GM18498 (cell line): ENCODE data around the gene STXBP6.

Source experiments
- ATAC-seq: cut with Tn5 transposase; IDR thresholded peaks from one replicate; pipeline ENCODE4 v1.9.1; 2021; ENCODE audit warnings: mild to moderate bottlenecking, moderate library complexity; ENCODE audit not compliant: unreplicated experiment

STXBP6 gene

DNA sequence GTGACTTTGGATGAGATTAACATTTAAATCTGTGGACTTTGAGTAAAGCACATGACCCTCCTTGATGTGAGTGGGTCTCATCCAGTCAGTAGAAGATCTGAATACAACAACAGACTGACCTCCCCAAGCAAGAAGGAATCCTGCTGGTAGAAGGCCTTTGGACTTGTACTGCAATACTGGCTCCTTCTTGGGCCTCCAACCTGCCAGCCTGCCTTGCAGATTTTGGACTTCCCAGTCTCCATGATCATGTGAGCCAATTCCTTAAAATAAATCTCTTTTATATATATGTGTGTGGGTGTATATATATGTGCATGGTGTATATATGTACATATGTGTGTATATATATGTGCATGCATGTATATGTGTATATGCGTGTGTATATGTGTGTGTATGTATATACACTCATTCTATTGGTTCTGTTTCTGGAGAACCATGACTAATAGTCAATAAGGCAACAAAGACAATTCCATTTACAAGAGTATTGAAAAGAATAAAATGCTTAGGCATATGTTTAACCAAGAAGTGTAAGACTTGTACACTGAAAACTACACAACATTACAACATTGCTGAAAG, 183.8 kb downstream of the STXBP6 start:
- no peak for ATAC-seq

DNA sequence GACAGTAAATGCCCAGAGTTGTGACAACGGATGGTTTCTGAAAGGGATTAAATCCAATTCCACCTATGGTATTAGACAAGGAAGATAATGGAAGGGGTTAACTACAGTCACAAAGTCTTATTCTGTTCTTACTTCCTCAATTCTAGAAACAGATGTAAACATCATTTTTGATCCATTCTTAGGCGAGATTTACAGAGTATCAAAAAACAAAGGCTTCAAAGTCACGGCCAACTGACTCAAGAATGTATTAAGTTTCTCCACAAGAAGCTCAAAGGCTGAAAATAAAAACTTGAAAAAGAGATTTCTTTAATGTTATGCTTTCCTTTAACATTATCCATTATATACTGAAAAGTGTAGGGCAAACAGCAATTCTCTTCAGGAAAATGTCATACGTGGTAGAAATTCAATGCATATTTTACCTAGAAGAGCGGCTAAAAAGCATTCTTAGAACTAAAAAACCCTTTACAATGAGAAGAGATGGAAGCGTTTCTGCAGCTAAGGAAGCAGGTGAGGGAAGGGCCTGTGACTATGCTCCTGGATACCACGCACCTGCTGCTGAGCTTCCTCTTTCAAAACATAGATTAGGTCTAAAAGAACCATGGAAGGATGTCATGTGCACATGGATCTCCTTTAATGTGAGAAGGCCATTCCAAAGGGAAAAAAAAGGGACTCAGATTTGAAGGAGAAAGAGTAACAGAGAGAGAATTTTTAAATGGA, 185.8 kb downstream of the STXBP6 start:
- ATAC-seq, result no peak

DNA sequence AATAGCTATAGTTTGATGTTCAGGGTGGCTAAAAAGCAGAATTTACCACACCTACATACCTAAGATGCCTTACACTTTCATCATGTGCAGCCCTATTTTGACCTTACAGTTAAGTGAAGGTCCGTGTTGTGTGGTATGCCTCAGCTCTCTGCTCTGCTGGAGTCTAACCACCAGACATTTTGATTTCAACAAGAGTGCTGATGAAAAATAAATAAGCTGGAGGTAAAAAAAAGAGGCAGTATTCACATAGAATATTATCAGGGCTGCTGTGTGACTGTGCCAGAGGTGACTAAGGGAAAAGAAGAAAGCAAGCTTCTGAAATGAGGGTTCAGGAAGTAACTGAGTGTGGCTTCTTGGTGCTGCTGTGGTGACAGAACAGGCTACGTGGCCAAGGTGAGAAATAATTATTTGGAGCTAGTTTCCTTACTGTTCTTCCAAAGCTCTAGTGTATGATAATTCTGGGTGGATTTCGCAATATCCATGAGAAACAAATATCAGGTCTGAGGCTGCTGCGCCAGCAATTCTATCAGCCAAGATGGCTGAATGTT, 188.8 kb downstream of the STXBP6 start:
- ATAC-seq, result no peak

DNA sequence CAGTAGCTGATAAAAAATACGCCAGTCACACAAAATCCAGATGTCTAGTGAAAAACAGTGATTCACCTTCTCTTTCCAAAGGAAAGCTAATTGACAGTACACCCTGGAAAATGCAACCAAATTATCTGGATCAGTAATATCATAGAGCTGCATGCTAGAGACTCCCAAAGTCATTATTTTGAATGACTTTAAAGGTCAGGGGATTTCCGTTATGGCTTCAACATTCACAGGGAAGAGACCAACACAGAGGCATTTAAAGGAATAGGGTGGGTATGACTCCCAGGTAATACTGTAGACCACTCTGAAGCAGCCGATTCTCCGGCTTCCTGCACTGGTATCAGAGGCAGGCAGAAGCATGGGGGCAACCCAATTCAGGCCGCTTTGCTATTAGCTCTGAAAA, 190.4 kb downstream of the STXBP6 start:
- no peak for ATAC-seq

DNA sequence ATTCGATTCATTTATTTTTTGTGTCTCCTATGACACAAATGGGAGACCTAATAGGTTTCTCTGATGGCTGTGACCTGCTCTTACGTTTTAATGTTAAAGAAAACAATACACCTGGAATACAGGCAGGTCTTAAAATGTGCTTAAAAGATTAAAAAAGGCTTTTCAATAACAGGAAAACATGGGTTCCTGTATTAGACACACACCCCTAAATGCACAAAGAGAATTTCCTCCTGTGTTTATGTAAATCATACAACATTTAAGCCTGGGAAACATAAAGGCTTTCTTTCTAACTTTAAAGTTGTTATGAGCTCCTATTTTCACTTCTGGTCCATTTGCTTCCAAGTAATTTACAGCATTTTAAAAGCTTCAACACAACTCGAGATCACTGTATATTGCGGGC, 191.3 kb downstream of the STXBP6 start:
- no peak for ATAC-seq

DNA sequence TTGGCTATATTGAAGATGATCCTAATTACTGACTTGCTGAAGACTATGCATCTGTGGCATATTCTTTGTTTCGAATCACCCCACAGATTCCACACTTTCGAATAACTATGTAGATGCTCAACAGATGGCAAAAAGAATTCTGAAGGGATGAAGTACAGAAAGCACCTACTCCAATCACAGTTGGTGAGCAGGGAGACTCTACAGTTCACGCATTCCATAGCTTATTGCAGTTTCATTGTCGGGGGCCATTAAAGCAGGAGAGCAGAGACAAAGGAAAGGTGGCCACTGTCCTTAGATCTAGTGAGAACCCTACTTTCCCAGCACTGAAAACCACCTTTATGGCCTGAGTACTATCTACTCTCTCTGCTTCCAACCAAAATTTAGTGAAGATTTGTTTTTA, 191.9 kb downstream of the STXBP6 start:
- ATAC-seq, result no peak

DNA sequence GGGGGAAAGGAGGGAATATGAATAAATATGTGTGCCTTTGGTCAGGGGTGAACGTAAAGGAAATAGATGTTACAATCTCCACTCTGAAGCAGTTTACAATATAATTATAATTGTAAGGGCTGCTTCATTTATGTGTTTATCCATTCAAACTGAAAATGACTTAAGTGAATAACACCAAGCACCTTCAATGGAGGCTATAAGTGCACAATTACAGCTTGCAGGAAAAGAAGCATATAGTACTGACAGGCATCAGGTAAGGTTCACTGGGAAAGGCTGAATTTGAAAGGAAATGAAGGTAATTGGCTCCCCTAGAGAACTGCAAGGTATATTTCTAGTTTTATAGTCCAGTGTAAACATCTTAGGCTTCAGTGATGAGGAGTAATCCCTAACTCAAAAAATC, 192.7 kb downstream of the STXBP6 start:
- no peak for ATAC-seq

DNA sequence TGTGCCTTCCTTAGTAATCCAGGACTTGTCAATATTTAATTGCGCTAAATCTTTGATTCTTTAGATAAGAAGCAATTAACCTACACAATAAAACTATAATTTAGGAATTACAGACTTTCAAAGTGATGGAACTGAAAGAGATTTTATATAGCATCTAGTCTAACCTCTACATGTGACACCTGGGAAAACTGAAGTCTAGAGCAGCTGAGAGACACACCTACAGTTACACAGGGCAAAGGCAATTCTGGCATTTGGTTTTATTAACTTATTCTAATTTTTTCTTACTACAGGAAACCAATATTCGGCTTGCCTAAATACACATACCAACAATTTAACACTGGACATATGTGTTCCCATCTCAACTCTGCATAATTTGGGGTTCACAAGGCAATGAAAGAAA, 196.5 kb downstream of the STXBP6 start:
- ATAC-seq, result no peak

DNA sequence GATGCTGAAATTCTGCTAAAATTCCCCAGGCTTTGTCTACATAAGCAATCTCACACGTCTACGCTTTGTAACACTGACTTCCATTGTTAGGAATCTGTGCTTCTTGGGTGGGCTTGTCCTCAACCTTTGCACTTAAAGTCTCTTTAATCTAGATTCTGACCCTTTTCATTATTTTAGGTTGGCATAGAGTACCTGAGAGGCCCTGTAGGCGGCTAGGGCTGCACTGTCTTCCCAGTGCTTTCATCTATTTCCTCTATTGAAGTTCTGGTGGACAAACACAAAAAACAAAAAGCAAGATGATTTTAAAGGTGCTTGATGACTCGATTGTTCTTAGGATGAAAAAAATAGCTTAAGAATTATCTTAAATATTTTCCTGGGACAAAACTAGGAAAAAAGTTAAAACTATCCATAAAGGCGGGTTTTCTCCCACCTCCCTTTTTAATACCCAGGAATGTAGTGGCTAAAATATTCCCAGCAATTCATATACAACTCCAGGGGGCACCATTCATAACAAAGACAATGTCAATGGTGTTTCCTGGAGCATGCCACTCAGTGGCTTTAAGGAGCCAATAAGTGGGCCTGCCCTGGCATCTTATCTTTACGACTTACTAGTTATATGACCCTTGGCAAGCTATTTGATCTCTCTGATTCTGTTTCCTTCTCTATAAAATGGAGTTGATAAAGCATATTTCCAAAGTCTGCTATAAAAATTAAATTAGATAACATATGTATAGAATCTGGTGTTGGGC, 197.5 kb downstream of the STXBP6 start:
- no peak for ATAC-seq

DNA sequence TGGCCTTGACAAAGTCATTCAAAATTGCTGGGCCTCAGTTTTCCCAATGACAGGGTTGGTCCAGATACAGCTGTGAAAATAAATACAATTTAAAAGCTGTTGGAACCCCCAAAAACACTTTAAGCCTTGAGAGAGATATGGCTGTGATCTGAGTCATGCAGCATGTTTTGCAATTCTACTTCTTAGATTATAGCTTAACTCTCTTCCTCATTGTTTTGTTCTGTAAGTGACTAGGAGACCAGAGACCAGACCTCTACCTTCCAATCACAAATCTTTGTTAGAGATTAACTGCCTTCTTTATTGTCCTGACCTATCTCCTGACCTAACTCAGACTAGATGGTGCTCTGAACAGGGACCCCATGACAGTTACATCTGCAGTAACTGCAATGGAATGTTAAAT, 198.1 kb downstream of the STXBP6 start:
- ATAC-seq, result no peak

DNA sequence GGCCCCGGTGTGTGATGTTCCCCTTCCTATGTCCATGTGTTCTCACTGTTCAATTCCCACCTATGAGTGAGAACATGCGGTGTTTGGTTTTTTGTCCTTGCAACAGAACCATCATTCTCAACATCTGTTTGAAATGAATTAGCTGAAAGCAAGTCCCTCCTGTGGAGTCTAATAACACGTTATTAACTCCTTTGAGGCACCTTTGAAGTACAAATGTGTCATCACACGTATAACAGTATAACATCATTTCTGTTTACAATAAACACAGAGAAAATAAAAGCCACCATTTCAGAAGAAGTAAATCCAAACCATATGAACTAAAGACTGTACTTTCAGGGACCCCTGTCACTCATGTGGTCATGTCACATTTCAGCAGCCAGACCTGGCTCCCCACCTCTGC, 198.5 kb downstream of the STXBP6 start:
- ATAC-seq, result no peak

DNA sequence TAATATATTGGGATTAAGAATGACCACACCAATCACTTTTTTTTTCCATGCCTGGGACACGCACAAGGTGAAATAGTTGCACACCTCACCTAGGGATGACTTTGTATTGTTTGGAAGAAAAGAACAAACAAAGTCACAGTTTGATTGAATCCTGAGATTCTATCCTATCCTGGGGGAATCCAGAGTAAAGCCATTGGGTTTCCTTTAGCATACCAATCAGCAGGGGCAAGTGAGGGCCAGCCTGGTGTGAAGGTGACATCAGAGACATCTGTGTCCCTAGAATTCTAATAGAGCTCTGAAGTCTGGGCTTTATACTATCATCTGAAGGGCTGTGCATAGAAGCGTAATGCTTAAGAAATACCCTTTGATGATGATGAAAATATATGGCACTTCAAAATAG, 199.9 kb downstream of the STXBP6 start:
- ATAC-seq, result no peak

DNA sequence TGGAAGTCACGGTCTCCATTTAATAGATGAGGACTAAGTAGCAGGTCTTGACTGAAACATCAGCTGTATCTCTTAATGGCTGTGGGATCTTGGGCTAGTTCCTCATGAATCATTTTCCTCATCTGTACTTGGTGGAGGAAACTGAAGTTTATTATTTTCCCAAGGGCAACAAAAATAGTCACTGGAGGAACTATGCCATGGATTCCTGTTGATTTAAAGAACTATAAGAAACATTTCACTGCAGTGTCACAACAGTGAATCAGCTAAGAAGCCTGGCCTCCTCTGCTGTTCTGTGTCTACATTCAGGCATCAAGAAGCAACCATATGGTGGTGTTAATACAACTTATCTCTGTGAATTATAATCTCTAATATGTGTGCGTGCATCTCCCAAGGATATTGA, 200.5 kb downstream of the STXBP6 start:
- no peak for ATAC-seq

DNA sequence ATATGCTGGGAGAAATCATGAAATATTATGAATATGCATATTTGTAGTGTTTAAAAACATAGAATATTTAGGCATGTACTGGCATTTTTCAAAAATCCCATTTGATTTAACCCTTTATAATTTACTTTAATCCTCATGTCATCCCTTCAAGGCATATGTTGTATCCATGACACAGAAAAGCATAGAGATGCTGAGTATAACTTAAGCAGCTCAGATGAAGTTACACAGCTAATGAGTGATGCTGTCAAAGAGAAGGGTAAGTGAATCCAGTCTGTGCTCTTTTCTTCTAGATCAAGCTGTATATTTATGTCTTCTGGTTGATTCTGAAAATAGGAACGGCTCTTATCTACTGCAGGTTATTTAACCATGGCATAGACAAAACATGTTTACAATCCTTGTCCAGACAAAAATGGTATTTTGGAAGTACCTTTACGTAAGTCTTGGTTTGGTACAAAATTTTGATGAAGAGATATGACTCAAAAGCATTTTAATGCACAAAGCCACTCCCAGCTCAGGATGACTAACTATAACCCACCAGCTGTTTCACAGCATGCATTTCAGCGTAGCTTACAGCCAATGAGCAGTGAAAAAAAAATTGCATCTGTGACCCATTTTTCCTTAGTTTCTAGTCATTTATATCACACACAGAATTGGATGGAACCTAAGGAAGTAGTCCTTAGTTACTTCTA, 201.7 kb downstream of the STXBP6 start:
- no peak for ATAC-seq

DNA sequence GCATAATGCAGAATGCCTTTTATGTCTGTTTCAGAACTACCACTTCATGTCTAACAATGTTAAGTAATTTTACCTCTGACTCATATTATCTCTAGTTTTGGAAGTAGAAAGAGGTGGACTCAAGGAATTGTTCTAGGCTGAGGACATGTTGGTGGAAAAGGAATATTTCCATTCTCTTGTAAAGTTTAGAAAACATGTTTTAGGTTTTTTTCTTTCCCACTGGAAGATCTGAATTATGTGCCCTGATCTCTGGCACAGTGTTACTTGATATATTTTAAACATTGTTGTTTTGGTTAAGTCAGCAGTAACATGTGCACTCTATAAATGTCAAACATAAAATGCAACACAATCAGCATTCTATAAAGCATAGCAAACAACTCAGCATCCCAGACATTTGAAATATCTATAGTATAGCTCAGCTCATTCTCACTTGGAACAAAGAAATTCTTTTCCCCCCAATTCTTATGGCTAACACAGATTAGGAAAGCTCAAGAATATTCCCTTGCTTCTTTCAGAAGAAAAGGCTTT, 202.3 kb downstream of the STXBP6 start:
- ATAC-seq, result no peak

DNA sequence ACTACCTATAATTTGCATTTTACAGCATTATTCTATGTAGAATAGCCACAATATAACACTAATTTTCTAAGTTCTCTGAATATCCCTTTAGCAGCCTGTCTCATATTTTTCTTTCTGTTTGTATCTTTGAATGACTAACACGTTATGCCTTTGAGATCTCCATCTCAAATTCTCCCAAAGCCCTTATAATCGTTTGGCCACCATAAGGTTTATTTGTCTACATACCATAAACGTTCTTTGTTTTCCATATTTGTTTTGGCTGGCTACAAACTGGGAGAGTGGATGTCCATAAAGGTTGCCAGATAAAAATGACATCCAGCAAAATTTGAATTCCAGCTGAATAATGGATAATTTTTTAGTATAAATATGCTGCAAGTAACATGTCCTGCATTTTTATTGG, 203.7 kb downstream of the STXBP6 start:
- ATAC-seq, result no peak

DNA sequence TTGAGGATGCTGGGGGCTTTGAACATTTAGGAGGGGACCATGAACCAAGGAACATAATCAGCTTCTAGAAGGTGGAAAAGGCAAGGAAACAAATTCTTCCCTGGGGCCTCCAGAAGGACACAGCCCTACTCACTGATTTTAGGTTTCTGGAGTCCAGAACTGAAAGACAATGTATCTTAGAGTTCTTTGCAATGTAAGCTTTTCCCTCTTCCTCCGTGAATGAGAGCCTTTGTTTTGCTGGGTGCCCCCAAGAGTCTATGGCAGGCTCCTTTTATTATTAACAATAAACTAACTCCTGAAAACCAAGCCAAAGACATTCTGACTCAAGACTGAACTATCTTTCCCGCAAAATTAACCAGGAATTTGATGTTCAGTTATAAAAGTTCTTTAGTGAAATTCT, 204.1 kb downstream of the STXBP6 start:
- ATAC-seq, result no peak

DNA sequence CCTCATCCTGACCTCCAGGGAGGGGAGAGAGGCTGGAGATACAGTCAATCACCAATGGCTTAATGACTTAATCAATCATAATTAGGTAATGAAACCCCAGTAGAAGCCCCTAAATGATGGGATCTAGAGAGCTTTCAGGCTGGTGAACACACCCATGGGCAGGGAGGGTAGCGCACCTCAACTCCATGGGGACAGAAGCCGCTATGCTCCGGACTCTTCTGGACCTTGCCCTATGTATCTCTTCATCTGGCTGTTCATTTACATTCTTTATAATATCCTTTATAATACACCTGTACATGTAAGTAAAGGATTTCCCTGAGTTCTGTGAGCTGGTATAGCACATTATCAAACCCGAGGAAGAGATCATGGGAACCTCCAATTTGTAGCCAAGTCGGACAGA, 205.9 kb downstream of the STXBP6 start:
- no peak for ATAC-seq

DNA sequence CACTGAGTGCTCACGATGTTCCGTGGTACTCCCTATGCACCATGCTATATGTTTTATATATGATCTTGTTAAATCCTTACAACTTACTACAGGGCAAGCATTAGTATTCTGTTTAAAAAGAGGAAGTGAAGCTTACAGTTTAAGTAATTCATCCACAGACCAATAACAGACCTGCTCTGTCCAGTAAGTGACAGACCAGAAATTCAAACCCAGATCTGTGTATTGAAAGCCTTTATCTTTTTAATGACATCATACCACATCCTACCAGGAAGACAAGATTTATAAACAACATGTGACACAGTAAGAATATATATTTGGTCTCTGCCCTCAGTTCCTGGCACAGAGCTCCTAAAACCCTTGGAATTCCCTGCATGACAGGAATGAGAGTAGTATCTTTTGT, 206.5 kb downstream of the STXBP6 start:
- peak; percentile 74 for ATAC-seq

DNA sequence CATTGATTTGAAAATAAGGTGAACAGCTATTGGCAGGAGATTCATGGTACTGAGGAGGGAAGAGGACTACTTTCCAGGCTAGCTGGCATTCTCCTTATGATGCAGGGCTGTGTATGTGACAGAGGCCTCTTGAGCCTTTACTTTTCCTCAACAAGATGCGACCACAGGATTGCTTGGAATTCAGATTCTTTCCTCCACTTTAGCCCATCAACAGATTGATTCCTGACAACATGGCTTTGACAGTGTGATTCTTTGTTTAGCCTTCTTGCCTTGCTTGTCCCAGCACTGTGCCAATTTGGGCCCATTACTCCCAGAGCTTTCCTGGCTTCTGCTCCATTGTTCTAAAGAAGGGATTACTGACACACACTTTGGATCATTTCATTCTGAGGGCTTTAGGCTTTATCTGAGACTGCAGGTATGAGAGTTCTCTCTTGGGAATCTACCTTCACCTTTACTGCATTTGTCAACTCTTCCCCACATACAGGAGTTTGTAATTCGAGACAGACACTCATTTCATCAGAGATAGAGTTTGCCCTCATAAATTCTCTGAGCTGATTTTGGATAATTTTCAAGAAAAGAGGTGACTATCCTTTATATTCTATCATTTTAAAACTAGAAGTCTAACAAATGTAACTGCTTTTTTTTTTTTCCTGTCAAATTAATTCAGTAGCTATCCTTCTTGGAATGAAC, 209.6 kb downstream of the STXBP6 start:
- ATAC-seq, result no peak
